ENCODE results near the gene IL22RA2.
A peak's percentile ranks its signal among the peaks of the same experiment; 100 is the strongest.
"Not testable (repeated sequence)": the region's sequence is repeated elsewhere in the genome, so short reads cannot be mapped to it uniquely, and the experiment has no call there.

Gene IL22RA2

DNA sequence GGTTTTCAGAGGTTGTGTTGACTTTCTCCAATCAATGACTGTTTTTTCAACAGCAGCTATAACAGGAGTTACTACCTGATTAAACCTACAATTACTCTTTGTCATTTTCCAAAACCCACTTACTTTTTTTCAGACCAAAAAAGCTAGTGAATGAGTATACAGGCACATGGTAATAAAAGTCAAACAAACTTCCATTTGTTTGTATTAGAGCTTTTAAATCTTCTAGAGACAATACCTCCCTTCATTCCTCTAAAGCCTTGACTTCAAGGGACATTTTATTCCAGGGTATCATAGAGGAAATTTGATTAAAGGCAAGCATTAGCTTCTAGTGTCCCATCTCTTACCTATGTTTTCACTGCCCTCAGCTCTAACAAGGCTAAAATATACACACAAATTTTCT, 52.7 kb downstream of the IL22RA2 start:
- no peak for FAIRE-seq

DNA sequence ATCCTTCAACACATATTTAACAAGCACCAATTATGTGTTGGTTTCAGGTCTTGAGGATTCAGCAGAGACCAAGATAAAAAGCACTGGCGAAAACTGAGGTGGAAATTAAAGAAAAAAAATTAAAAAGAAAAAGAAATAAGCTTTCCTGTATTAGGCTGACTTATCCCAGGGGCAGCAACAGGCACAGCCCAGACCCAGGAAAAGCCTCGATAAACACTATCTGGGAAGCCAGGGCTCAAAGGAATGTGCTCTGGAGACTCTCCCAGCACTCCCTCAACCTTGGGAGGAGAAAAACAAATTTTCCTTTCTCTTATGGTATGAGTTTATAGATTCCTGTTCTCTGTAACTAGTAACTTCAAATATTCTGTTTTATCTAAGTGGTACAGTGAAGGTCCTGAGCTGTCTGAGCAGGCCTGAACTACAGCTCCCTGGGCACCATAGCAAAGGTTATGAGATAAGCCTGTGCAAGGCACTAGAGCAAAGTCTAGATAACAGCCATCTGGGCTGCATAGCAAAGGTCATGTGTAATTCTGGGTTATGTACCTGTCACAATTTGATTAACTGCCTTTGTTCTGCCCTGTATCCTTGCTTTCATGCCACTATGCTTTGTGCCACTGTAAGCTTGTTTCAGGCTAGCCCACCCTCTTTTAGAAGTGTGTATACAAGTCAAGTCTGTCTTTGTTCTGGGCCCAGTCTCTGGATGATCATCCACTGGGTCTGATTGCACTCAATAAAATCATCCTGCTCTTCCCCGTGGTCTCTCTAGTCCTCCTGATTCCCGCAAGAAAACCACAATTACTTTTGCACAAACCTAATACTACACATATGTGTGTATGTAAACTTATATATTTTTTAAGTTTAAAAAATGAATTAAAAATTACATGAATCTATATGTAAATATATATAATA, 54.0 kb downstream of the IL22RA2 start:
- no peak for FAIRE-seq

DNA sequence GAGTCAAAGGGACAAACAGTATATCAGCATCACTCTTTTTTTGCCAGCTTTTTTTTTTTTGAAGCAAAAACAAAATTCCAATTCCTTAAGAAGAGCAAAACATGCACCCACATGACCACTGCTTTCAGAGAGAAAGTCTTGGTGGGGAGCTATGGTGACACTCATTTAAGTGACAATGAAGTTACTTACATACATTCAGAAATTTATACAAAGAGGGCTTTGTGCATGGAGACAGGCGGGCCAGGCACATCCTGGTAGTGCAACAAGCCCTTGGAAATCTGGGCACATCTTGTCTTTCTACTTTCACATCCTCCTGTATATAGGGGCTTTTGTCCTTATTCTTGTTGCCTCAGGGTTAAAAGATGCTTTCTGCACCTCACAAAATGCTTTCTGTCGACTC, 55.9 kb downstream of the IL22RA2 start:
- no peak for FAIRE-seq

DNA sequence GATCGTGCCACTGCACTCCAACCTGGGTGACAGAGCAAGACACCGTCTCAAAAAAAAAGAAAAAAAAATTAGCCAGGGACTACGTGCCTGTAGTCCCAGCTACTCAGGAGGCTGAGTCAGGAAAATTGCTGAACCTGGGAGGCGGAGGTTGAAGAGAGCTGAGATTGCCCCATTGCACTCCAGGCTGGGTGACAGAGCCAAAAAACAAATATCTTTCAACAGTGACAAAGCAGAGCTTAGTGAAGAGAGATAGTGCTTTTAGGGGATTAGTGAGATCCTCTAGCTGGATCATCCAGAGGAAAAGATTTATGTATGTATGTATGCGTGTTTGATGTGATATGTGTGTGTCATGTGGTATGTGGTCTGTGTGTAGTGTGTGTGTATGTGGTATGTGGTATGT, 56.6 kb downstream of the IL22RA2 start:
- FAIRE-seq = no peak

DNA sequence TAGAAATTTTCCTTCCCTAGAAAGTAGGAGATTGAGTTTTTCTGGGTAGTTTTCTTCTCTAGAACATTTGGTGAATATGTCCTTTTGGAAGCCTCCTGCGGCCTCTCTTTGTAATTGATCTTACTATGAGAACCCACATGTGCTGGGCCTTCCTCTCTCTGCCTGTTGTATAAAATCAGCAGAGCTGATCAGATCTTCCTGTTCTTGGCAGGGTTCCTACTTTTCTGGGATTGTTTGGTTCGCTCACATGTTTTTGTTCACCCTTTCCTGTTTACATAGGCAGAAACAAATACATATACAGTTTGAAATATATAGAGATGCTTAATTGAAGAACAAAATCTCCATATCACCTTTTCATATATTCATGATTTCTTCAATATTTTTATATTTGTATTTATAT, 57.8 kb downstream of the IL22RA2 start:
- FAIRE-seq = peak; percentile 85

DNA sequence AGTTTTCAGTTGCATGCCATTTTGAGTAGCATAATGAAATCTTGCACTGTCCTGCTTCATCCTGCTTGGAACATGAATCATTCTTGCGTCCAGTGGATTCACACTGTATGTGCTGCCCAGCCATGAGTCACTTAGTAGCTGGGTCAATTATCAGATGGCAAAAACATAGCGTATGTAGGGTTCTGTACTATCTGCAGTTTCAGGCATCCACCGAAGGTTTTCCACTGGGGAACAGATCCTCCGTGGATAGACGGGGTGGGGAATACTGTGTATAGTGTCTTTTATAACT, 61.4 kb downstream of the IL22RA2 start:
- no peak for FAIRE-seq

DNA sequence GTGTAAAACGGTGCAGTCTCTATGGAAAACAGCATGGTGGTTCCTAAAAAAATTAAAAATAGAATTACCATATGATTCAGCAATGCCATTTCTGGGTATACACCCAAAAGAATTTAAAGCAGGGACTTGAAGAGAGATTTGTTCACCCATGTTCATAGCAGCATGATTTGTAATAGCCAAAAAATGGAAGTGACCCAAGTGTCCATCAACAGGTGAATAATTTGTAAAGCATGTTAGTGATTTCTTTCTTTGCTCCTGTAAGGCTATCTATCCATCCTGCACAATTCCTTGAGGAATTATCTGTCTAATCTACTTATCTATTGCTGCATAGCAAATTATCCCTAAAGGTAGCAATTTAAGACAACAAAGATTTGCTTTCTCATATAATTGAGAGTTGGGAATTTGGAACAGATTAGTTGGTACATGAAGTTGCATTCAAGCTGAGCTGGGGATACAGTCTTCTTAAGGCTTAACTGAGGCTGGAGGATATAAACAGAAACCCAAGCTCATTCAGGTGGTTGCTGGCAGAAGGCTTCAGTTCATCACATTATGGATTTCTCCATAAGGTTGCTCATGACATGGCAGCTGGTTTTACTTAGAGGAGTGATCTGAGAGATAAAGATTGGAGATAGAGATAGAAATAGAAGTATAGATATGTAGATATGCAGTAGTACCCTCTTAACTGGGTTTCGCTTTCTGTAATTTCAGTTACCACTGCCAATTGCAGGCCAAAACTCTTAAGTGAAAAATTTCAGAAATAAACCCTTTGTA, 62.0 kb downstream of the IL22RA2 start:
- FAIRE-seq = no peak

DNA sequence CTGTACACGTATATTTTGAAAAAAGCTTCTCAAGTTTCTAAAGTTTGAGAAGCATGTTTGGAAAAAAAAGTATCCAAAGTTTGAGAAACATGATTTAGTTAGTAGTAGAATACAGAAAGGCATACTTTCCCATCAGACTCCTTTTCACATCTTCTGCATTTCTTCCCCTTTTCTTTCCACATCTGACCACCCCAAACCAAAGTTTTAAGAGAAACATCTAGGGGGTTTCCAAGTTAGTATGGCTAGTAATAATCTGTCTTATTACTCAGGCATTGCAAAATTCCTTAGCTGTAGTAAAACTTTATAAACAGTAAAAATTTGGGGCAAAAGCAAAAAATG, 65.7 kb downstream of the IL22RA2 start:
- no peak for FAIRE-seq

DNA sequence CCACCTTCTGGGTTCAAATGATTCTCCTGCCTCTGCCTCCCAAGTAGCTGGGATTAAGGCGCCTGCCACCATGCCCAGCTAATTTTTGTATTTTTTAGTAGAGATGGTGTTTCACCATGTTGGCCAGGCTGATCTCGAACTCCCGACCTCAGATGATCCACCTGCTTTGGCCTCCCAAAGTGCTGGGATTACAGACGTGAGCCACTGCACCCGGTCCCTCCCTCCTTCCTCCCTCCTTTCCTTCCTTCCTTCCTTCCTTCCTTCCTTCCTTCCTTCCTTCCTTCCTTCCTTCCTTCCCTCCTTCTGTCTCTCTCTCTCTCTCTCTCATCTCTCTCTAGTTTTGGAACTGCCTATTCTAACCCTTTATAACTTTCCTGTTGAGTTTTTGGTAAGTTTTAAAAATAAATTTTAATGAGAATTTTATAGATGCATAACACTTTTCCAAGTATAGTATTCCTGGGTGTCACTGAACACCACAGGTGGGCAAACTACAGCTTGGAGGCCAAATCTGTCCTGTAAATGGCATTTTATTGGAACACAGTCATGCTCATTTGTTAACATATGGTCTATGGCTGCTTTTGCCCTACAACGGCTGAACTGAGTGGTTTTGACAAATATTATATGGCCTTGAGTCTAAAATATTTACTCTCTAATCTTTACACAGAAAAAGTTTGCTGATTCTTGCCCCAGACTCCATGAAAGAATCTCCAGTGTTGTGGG, 66.2 kb downstream of the IL22RA2 start:
- not testable (repeated sequence) for FAIRE-seq

DNA sequence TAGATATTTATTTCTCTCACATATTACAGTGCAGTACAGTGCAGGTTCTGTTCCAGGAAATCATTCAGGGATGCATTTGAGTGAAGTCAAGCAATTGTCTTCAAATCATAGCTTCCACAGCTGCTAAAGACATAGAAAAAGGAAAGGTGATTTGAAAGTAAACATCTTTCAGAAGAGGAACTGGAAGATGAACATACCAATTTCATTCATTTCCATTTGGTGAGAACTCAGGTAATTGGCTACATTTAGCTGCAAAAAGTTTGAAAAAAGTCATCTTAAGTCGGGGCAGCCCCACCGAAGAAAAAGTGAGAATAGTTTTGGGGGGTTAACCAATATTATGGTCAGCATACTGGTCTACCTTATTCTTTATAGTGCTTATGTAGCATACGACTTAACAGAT, 67.3 kb downstream of the IL22RA2 start:
- FAIRE-seq = no peak

DNA sequence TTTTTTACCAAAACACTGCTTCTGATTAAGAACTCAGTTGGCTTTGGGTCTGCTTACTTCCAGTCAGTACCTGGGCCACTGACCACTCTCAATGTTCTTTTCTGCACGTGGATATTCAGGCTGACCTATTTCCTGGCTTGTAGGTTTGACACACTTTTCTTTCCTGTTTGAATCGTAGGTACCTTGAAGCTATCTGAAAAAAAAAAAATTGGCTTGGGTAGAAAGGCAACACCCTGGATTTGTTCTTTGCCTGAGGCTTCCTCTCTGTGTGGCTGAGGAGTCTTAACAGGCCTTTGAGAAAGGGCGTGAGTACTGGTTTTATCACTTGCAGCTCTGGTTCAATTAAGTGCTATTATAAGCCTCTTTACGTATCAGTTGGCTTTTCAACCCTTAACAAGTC, 68.1 kb downstream of the IL22RA2 start:
- FAIRE-seq = no peak

DNA sequence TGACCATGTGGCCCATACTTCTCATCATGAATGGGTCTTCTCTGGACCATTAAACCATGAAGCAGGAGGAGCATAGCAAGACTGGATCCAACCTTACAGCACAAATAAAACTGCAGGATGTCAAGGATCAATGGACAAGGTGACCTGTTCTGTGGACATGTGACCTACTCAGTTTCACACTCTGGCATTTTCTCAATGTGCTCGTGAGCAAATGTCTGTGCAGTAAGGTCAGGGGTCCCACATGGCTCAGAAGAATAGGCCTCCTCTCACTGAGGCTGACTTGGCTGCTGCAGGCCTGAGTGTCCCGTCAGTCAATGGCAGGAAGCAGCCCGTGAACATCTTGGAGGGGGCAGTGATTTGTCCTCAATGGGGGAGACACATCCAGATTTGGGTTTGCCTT, 68.5 kb downstream of the IL22RA2 start:
- FAIRE-seq = no peak

DNA sequence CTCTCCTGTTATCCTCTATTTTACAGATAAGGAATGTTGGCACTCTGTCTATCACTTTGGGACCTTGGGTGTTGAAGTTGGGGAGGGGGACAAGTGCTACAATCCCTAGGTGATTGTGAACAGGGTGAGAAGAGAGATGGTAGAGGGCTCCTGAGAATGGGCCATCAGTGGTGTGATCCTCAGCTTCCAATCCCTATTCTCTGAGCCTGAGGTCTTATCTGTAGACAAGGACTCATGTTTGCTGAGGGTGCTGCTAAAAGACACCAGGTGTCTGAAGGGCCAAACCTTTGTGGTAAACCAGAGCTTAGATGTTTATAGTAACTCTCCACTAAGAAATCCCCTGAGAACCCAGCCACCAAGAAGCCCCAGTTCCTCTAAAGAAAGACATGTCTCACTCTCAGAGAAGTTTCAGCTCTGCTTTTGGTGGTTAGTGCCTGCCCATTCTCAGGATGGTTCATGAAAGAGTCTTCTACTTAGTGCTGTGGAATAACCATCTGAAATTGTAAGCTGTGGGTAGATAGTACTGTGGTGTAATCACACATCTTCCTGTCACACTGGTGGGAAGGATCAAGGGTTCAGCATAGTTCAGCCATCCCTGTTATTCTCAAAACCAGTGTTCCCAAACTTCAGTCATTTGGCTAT, 70.5 kb downstream of the IL22RA2 start:
- FAIRE-seq = no peak

DNA sequence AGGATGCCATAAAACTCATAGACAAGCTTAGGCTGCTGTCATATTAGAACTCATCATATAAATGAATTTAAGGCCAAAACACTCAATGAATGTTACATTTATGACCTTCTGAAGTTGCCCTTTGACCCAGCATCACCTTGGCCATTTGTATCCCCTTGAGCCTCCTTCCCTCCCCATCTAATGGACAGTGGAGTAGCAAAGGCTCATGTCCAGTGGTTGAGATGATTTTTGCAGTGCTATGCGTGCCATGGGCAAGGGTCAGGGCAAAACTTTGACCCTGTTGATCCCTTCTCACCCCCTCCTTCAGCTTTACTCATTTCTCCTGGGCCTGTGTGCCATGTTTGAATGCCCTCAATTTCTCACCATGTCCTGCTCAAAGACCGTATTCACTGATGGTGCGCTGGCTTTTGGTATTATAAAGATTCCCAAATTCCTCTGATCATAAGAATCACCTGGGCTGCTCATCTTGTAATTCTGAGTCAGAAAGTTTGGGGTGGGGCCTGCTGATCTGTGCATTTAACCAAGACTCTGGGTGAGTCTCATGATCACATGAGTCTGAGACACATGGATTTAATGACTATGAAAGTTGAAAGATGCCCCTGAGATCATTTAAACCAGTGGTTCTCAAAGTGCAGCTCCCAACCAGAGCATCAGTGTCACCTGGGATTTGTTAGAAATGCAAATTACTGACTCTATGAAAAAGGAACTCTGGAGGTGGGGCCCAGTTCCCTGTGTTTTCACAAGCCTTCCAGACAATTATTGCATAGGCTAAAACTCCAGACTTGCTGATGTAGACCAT, 71.2 kb downstream of the IL22RA2 start:
- no peak for FAIRE-seq

DNA sequence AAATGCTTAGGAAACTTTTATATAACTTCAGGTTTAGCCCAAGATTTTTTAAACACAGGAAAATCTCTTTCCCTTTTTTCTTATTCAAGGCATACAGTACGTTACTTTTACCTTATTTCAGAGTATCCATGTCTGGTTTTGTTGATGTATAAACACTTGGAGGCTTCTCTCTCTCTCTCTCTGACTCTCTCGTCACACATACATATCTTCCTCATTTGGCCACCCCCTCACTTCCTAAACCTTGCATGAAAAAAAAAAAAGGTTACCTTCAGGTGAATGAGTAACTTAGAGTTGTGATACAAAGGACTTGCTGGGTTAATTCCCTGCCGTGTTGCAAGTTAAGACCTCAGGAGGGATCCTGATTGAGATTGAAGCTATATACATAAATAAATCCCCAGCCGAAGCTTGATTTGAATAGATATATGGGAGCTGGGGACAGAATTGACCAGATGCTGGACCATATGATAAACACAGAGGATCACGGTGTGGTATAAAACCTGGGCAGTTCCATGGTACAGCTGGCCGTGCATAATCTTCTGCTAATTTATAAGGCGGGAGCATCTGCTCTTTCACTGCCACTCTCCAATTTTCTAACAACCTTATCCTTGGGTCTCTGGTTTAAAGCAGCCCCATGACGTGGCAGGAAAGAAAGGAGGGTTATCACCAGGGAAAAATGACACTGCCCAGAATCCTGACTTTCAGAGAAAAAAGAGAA, 73.6 kb downstream of the IL22RA2 start:
- FAIRE-seq = no peak

DNA sequence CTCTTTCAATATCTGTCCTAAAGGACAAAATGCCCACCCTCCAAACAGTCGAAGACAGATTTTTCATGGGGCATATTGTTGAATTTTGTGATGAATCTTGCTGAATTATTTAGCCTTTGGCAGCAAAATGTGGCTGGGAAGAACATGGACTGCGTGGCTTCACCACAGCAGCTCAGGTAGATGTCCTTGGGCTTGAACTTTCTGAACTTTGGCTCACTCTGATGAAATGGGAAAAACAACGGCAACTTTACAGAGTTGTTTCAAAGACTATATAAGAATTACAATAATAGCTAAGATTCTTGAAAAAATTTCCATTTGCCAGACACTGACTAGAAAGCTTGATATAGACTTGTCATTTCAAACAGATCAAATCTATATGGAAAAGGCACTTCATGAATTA, 75.9 kb downstream of the IL22RA2 start:
- no peak for FAIRE-seq

DNA sequence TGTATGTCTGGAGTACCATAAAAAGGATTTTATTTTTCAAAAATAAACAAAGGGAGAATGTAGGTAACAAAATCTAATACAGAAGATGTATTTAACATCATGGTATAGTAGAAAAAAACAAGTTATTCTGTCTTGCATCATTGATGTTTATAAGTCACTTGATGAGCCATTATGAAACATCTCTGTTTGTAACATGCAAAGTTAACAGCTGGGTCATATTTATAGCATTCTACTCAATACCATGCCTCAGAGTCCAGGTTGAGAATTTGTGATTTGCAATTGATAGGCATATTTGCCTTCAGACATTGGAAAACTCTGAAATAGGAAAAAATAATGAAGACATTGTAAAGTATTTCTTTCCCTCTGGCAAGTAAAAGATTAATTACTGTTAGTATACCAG, 76.4 kb downstream of the IL22RA2 start:
- no peak for FAIRE-seq

DNA sequence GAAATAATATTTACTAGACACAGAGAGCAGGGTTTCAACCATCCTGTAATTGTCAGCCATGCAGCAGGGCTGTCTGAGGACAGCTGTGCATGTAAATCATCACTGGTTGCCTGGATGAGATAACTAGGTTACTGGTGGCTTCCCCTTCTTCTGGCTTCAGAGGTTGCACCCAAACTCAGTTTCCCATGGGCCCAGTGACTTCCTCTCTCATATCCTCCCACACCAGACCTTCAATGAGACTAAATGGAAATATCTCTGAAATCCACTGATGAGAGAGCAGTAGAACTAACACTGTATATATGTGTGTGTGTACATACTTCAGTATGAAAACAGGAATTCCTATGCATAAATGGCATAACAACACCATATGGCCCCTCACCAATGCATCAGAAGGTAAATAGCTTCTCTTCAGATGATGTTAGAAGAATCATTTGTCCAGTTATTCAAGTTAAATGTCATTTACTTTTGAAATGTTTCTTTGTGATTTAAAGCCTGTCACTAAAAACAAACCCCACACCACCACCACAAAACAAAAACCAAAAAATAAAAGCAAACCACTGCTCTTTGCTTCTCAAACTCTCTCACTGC, 77.7 kb downstream of the IL22RA2 start:
- no peak for FAIRE-seq

DNA sequence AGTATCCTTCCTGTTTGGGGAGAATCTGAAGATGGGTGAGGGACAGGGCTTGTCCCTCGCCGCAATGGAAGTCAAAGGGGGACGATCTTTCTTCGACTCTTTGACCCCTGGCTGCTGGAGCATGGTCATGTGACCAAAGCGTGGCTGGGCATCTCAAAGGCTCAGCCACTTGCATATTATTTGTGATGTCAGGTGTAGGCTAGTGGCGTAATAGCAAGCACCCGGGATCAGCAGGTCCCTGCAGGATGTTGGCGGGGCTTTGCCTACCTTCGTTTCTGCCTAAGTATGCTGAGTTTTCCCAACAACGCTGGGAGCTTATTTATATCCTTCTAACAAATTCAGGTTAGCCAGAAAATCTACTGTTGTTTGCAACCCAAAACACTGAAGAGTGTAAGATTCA, 78.4 kb downstream of the IL22RA2 start:
- FAIRE-seq = no peak

DNA sequence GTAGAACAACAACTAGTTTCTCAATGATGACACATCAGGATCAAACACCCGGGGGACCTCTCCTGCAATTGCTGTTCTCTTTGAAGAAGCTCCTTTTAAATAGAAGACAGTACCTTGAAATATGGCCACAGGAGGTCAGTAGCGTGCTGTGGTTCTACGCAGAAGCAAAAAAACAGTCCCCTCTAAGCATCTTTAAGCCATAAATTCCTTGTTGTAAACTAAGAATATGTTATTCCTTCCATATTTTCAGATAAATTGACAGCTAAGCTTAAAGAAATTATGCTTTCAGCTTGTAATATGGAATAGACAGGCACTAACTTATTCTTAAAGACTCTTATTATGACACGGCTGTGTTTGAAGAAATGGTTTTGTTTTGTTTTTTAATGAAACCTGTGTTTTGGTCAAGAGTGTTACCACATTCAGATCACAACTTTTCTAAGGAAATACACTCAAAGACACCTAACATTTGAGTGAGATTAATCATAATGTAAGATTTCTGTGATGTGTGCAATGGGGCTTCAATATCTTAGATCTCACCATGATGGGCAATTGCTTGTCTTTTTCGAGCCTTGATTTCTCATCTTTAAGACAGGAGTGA, 78.9 kb downstream of the IL22RA2 start:
- FAIRE-seq = peak; percentile 59
